ENCODE data around the gene YJEFN3.

The YJEFN3 gene

GRCh38 chr19:19513682-19514081 is 15.0 kb upstream of the YJEFN3 start:
- in situ Hi-C loops (cut with HindIII; ENCODE audit: low sequenced_read_pairs), result no loop called here
- no peak overlapping the region for H3K4me3 ChIP-seq (ENCODE audit: low read depth, low read length)
- DNase-seq (ENCODE audit: low read depth), result no peak
- TF ChIP-seq CTCF (IDR thresholded peaks at IDR 0.05; ENCODE audit: low read depth, low read length, missing control alignments), result no peak

GRCh38 chr19:19514215-19514657 is 14.5 kb upstream of the YJEFN3 start:
- no peak for TF ChIP-seq CTCF (IDR thresholded peaks at IDR 0.05; ENCODE audit: low read depth, low read length, missing control alignments)
- H3K4me3 ChIP-seq (ENCODE audit: low read depth, low read length), result no peak overlapping the region
- no peak for DNase-seq (ENCODE audit: low read depth)
- in situ Hi-C loops (cut with HindIII; ENCODE audit: low sequenced_read_pairs), result no loop called here

GRCh38 chr19:19514881-19515641 is 13.7 kb upstream of the YJEFN3 start, which contains the start of gene TSSK6:
TSSK6 (minus strand) TSS chr19:19515548; CDS start chr19:19515427, 121 bp downstream.
- TF ChIP-seq CTCF (IDR thresholded peaks at IDR 0.05; ENCODE audit: low read depth, low read length, missing control alignments), result no peak
- H3K4me3 ChIP-seq (ENCODE audit: low read depth, low read length), result peak within 1 kb of the TSS; percentile 79
- in situ Hi-C loops (cut with HindIII; ENCODE audit: low sequenced_read_pairs), result no loop called here
- no peak for DNase-seq (ENCODE audit: low read depth)

GRCh38 chr19:19515642-19516519 is 12.8 kb upstream of the YJEFN3 start, which contains the start of gene NDUFA13:
NDUFA13 (plus strand) TSS chr19:19516225; CDS start chr19:19516239, 14 bp downstream.
- peak; percentile 16 for TF ChIP-seq CTCF (IDR thresholded peaks at IDR 0.05; ENCODE audit: low read depth, low read length, missing control alignments)
- DNase-seq (ENCODE audit: low read depth), result peak; percentile 81
- in situ Hi-C loops (cut with HindIII; ENCODE audit: low sequenced_read_pairs), result no loop called here
- H3K4me3 ChIP-seq (ENCODE audit: low read depth, low read length), result peak within 1 kb of the TSS; percentile 79

GRCh38 chr19:19517235-19517619 is 11.5 kb upstream of the YJEFN3 start:
- no peak for TF ChIP-seq CTCF (IDR thresholded peaks at IDR 0.05; ENCODE audit: low read depth, low read length, missing control alignments)
- peak overlapping the region; percentile 79 for H3K4me3 ChIP-seq (ENCODE audit: low read depth, low read length)
- DNase-seq (ENCODE audit: low read depth), result no peak
- in situ Hi-C loops (cut with HindIII; ENCODE audit: low sequenced_read_pairs), result no loop called here

GRCh38 chr19:19520989-19521388 is 7.7 kb upstream of the YJEFN3 start:
- TF ChIP-seq CTCF (IDR thresholded peaks at IDR 0.05; ENCODE audit: low read depth, low read length, missing control alignments), result no peak
- in situ Hi-C loops (cut with HindIII; ENCODE audit: low sequenced_read_pairs), result no loop called here

More at GRCh38 chr19:19520989-19521388, 7.7 kb upstream of the YJEFN3 start:
- H3K4me3 ChIP-seq (ENCODE audit: low read depth, low read length), result no peak overlapping the region
- DNase-seq (ENCODE audit: low read depth), result no peak

Measured in astrocyte of the cerebellum (primary cell).